Activated naive CD8-positive, alpha-beta T cell treated with anti-CD3 and anti-CD28 coated beads, Interleukin-2, amount 50 U/mL, for 24 hours (primary cell): ENCODE results near the gene TFDP1.
"Not testable (repeated sequence)": the region's sequence is repeated elsewhere in the genome, so short reads cannot be mapped to it uniquely, and the experiment has no call there.

Experiments used
- ATAC-seq: fragments of 150-1000 bp; cut with Tn5 transposase; one replicate; pipeline ENCODE4 v1.10.0; 2021
- DNase-seq: peaks from one replicate; pipeline ENCODE4 v3.0.0; 2021
- H3K27ac Mint-ChIP-seq: one replicate; pipeline ENCODE4 v1.8.0; 2021; ENCODE audit warnings: mild to moderate bottlenecking, mixed read lengths
- H3K27me3 Mint-ChIP-seq: one replicate; pipeline ENCODE4 v1.8.0; 2021; ENCODE audit warnings: mixed read lengths
- H3K36me3 Mint-ChIP-seq: one replicate; pipeline ENCODE4 v1.8.0; 2021; ENCODE audit warnings: low read depth, mixed read lengths
- H3K4me1 Mint-ChIP-seq: one replicate; pipeline ENCODE4 v1.8.0; 2021; ENCODE audit warnings: mixed read lengths
- H3K4me3 Mint-ChIP-seq: one replicate; pipeline ENCODE4 v1.8.0; 2021; ENCODE audit warnings: mild to moderate bottlenecking, moderate library complexity, mixed read lengths
- H3K9me3 Mint-ChIP-seq: one replicate; pipeline ENCODE4 v1.8.0; 2021; ENCODE audit warnings: mixed read lengths

The TFDP1 gene

DNA sequence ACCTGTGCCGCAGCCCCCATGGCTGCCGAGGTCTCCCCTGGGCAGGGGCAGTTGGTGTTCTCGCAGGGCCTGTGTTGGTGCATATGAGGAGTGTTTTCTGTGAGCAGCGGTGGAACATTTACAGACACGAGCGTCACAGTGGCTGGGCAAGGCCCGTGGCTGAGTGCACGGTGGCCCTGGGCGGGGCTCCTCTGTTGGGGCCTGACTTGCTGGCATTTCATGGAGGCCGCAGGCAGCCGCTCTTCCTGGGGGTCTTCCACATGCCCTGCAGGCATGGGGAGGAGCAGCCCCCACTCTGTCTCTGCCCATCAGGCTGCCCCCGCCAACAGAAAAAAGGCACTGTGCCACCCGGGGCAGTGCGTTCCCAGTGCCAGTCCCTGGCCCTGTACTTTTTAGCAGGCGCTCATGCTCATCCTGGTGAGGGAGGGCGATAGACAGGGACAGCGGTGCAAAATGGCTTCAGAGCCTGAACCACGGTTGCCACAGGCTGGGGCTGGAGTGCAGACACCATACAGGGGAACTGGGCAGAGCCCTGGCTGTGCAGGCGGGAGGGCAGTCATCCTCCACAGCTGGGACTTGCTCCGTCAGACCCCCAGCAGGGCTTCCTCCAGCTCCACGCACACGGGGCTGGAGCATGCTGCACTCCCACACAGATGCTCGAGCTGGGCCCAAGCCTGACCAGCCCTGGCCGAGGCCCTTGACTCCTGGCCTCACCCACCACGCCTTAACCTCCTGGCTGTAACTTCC, 23.5 kb downstream of the TFDP1 start:
- no peaks in the 10 kb centered on the region for H3K27me3 Mint-ChIP-seq
- H3K36me3 Mint-ChIP-seq: peaks cover 38% of the 10 kb centered on the region
- no peak for ATAC-seq
- peaks cover 32% of the 10 kb centered on the region for H3K4me1 Mint-ChIP-seq
- H3K27ac Mint-ChIP-seq: no peak overlapping the region
- no peak overlapping the region for H3K4me3 Mint-ChIP-seq
- DNase-seq: no peak
- no peaks in the 10 kb centered on the region for H3K9me3 Mint-ChIP-seq

DNA sequence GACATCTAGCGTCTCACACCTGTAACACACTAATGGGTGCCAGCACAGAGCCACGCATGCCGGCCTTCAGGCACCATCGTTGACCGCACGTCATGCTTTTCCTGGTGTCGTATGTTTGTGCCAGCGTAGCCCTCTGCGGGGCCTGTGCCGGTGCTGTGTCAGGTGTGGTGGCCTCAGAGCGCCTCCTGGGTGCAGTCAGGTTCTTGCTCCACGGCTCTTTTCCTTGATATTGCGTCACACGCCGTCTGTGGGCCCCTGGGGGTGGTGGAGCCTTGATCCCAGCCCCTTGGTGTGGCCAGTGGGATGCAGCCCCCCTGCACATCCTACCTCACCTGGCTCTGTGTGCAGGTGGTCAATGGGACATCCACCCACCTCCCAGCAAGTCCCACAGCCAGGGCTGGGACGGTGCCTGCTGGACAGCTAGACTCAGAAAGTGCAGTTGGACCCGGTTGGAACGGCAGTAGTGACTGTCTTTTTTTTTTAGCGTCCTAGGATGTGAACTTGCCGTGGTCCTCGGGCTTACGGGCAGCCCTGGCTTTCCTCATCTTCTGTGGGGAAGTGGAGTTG, 24.5 kb downstream of the TFDP1 start:
- ATAC-seq: no peak
- no peak overlapping the region for H3K4me3 Mint-ChIP-seq
- H3K4me1 Mint-ChIP-seq: peaks cover 24% of the 10 kb centered on the region
- H3K27ac Mint-ChIP-seq: peak overlapping the region; percentile 42
- no peaks in the 10 kb centered on the region for H3K27me3 Mint-ChIP-seq
- no peaks in the 10 kb centered on the region for H3K9me3 Mint-ChIP-seq
- peaks cover 35% of the 10 kb centered on the region for H3K36me3 Mint-ChIP-seq
- DNase-seq: no peak

DNA sequence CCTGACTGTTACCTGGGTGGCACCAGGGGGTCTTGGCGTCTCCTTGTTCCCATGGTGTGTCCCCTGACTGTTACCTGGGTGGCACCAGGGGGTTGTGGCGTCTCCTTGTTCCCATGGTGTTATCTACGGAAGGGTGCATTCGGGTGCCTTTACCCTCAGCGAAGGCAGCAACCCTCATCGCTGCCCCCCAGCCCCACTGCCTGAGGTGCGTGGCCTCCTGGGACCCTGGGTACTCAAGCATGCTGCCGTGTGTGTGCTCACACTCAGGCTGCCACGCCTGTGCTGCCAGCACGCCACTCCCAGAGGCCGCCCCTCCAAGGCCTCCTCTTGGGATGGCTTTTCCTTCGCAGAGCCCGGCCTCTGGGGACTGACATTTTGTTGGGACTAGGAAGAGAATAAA, 25.1 kb downstream of the TFDP1 start:
- Mint-ChIP-seq H3K36me3 (peaks cover 35% of the 10 kb centered on the region), H3K4me1 (peaks cover 19% of the 10 kb centered on the region), H3K9me3 (no peaks in the 10 kb centered on the region), H3K27me3 (no peaks in the 10 kb centered on the region), H3K4me3 (no peak overlapping the region), H3K27ac (no peak overlapping the region)
- ATAC-seq (no peak), DNase-seq (no peak)

DNA sequence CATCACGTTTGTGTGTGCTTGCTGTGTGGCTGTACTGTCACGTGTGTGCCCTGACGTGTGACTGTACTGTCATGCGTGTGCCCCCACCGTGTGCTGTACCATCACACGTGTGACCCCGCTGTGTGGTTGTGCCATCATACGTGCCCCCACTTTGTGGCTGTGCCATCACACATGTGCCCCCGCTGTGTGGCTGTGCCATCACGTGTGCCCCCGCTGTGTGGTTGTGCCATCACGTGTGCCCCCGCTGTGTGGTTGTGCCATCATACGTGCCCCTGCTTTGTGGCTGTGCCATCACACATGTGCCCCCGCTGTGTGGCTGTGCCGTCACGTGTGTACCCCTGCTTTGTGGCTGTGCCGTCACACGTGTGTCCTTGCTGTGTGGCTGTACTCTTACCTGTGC, 25.7 kb downstream of the TFDP1 start:
- Mint-ChIP-seq H3K4me1 (peaks cover 12% of the 10 kb centered on the region), H3K27me3 (no peaks in the 10 kb centered on the region), H3K4me3 (no peak overlapping the region), H3K27ac (no peak overlapping the region), H3K36me3 (peaks cover 29% of the 10 kb centered on the region), H3K9me3 (no peaks in the 10 kb centered on the region)
- ATAC-seq (no peak), DNase-seq (no peak)

DNA sequence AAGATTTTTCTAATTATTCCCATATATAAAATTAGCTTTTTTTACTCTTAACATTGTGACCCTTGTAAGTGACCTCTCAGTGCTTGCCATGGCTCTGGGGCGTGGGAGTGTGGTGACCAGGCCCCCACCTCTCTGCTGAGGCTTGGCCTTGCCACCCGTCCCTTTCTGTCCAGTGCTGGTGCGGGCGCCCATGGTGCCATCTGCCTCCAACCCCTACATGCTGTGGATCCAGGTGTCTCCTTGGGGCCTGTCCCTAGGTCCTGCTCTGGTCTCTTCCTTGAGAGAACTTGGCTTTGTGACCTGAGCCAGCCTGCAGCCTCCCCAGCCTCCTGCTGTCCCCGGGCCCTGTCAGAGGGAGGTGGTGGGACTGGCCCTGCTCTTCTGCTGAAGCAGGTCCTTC, 27.4 kb downstream of the TFDP1 start:
- Mint-ChIP-seq H3K27me3 (no peaks in the 10 kb centered on the region), H3K9me3 (no peaks in the 10 kb centered on the region), H3K4me3 (no peak overlapping the region), H3K4me1 (peaks cover 11% of the 10 kb centered on the region), H3K36me3 (peaks cover 26% of the 10 kb centered on the region), H3K27ac (no peak overlapping the region)
- ATAC-seq (no peak), DNase-seq (no peak)

DNA sequence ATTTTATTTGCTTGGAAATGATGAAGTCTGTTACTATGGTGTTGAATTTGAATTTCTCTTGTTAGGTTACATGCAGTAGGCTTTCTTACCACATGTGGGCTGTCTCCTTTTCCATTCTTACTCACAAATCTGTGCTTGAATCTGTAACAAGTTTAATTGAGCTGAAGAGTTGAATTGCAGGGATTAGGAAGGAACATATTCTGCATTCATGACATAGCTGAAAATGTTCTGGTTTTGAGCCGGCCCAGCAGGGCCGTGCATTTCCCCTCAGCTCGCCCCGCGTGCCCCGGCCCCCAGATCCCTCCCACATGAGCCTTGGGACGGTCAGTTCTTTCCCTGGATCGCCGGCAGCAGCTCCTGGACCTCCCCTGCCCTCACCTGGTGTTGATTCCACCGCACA, 28.1 kb downstream of the TFDP1 start:
- ATAC-seq (no peak), DNase-seq (no peak)
- H3K27ac Mint-ChIP-seq: no peak overlapping the region
- peaks cover 11% of the 10 kb centered on the region for H3K4me1 Mint-ChIP-seq
- no peaks in the 10 kb centered on the region for H3K27me3 Mint-ChIP-seq
- H3K36me3 Mint-ChIP-seq: peaks cover 26% of the 10 kb centered on the region
- no peak overlapping the region for H3K4me3 Mint-ChIP-seq
- H3K9me3 Mint-ChIP-seq: no peaks in the 10 kb centered on the region

DNA sequence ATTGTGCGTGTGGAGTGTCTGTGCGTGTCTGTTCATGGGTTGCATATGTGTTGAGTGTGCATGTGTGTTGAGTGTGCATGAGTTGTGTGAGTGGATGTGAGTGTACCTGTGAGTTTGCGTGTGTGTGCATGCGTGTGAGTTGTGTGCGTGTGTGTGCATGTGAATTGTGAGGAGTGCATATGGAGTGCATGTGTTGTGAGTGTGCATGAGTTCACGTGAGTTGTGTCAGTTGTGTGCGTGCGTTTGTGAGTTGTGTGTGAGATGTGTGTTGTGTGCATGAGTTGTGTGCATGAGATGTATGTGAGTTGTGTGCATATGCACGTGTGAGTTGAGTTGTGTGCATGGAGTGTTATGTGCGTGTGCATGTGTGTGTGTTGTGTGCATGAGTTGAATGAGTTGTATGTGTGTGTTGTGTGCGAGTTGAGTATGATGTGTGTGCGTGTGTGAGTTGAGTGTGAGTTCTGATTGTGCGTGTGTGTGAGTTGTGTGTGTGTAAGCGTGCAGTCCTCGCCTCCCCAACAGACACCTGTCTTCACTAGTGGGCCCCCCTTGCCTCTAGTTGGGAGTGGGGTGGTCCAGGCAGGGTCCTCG, 29.3 kb downstream of the TFDP1 start:
- Mint-ChIP-seq H3K4me3 (no peak overlapping the region), H3K27ac (no peak overlapping the region), H3K27me3 (no peaks in the 10 kb centered on the region), H3K9me3 (no peaks in the 10 kb centered on the region), H3K36me3 (peaks cover 29% of the 10 kb centered on the region), H3K4me1 (peaks cover 7% of the 10 kb centered on the region)
- DNase-seq: no peak
- ATAC-seq: no peak

DNA sequence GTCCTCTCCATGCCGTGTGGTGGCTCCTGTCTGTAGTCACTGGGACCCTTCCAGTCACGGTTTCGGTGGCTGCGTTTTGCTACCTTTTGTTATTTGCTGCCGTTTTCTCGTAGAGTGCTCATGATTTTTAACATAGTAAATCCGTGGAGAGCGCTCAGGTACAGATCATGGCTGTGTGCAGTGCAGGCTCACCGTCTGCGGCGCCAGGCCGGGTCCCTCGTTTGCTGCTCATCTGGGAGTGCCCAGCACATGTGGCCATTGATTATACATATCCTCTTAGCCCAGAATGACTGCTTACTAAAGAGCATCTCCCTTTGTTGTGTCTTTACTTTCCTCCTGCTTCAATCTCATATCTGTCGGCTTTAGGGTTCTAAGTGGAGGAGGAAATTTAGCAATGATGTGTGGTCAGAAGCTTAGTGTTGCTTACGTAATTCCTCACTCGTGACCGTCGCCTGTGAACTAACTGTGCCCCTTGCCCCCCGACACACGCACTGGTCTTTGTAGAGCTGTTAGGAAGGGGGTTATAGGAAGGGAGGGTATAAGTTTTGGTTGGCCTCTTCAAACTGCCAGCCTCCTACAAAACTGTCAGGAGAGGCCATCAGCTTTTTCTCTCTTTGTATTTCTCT, 31.8 kb downstream of the TFDP1 start:
- peaks cover 22% of the 10 kb centered on the region for H3K36me3 Mint-ChIP-seq
- H3K27me3 Mint-ChIP-seq: no peaks in the 10 kb centered on the region
- ATAC-seq: no peak
- H3K9me3 Mint-ChIP-seq: no peaks in the 10 kb centered on the region
- DNase-seq: no peak
- H3K27ac Mint-ChIP-seq: no peak overlapping the region
- no peak overlapping the region for H3K4me3 Mint-ChIP-seq
- H3K4me1 Mint-ChIP-seq: peaks cover 7% of the 10 kb centered on the region

DNA sequence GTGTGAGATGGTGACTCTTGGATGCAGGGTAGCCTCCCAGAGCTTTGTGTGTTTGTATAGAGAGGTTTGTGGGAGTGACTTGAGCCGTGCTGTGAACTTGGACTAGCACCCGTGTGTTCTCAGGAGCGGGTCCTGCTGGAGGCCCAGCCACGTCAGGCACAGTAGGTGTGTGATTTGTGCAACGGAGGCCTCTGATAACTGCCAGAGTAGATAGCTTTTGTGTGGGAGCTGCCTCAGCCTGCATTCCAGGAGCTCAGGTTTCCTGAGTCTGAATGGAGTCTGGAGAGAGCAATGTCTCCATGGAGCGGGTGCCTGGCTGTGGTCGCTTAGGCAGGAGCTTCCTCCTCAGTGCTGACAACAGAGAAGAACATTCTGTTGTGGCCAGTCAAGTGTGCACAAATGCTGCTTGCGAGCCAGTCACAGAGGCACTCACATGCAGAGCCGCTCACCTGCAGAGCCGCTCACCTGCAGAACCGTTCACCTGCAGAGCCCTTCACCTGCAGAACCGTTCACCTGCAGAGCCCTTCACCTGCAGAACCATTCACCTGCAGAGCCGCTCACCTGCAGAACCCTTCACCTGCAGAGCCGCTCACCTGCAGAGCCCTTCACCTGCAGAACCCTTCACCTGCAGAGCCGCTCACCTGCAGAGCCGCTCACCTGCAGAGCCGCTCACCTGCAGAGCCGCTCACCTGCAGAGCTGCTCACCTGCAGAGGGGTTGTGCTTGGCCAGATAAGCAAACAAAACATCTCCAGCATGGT, 32.6 kb downstream of the TFDP1 start:
- Mint-ChIP-seq H3K36me3 (peaks cover 18% of the 10 kb centered on the region), H3K4me1 (peaks cover 5% of the 10 kb centered on the region), H3K27ac (no peak overlapping the region), H3K9me3 (no peaks in the 10 kb centered on the region), H3K27me3 (no peaks in the 10 kb centered on the region), H3K4me3 (no peak overlapping the region)
- DNase-seq: no peak
- no peak for ATAC-seq

DNA sequence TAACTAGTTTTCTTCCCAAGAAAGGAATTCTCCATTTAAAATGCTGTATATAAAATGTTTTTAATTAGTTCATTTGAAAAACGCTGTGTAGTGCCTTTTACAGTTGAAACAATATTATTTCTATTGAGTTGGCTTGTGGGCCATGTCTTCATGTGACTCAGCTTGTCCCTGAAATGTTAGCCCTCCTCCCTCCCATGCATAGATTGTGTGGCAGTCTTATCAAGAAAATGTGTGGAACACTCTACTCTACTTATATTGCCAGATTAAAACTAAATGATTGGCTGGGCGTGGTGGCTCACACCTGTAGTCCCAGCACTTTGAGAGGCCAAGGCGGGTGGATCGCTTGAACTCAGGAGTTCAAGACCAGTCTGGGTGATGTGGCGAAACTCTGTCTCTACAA, 33.4 kb downstream of the TFDP1 start:
- Mint-ChIP-seq H3K4me3 (no peak overlapping the region), H3K4me1 (no peaks in the 10 kb centered on the region), H3K27me3 (no peaks in the 10 kb centered on the region), H3K36me3 (peaks cover 12% of the 10 kb centered on the region), H3K27ac (no peak overlapping the region), H3K9me3 (no peaks in the 10 kb centered on the region)
- no peak for DNase-seq
- ATAC-seq: no peak

DNA sequence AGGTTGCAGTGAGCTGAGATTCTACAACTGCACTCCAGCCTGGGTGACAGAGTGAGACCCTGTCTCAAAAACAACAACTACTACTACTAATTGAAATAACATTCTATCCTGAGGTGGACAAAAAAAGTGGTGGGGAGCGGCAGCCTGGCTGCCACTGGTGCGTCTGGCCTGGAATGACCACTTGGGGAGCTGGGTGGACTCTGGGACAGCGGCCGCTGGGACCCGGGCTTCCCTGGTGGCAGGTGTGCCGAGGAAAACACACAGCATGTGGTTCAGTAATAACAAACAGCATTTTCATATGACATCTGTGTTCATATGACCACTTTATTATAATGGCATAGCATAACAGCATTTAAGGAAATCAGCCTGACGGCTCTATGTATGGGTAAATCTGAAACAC, 33.9 kb downstream of the TFDP1 start:
- no peak overlapping the region for H3K27ac Mint-ChIP-seq
- H3K9me3 Mint-ChIP-seq: no peaks in the 10 kb centered on the region
- H3K27me3 Mint-ChIP-seq: no peaks in the 10 kb centered on the region
- ATAC-seq (no peak), DNase-seq (no peak)
- H3K4me1 Mint-ChIP-seq: no peaks in the 10 kb centered on the region
- H3K36me3 Mint-ChIP-seq: peaks cover 14% of the 10 kb centered on the region
- no peak overlapping the region for H3K4me3 Mint-ChIP-seq

DNA sequence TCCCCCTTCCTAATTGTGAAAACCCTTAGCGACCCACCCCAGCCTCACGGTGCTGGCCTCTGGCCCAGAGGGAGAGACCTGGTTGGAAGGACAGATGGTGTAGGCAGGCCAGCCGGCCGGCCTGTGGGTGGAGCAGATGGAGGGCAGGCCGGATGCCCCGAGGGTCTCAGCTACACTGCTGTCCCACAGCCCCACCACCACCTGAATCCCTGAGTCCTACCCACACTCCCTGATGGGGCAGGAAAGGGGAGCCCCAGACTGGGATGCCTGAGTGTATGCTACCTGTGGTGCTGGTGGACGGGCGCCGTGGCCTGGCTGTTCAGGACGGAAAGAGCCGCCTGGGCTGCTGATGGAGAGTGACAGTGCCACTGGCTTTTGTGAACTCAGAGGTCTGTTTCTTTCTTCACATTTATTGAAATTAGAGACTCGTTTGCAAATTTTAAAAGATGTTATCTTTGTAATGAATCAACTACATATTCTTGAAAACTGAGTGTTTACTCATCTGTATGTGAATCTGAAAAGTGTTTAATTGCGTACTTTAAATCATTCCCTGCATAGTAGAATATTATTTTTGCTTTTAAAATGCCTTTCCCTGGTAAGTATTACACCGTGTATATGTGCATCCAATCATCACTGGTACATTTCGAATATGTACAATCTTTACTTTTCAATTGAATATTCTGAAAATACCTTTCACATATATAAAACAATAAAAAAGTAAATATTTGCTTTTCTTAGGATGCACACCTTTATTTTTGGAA, 35.7 kb downstream of the TFDP1 start:
- no peak overlapping the region for H3K27ac Mint-ChIP-seq
- H3K4me1 Mint-ChIP-seq: no peaks in the 10 kb centered on the region
- H3K9me3 Mint-ChIP-seq: no peaks in the 10 kb centered on the region
- H3K27me3 Mint-ChIP-seq: no peaks in the 10 kb centered on the region
- ATAC-seq: no peak
- peaks cover 28% of the 10 kb centered on the region for H3K36me3 Mint-ChIP-seq
- DNase-seq: no peak
- H3K4me3 Mint-ChIP-seq: no peak overlapping the region

DNA sequence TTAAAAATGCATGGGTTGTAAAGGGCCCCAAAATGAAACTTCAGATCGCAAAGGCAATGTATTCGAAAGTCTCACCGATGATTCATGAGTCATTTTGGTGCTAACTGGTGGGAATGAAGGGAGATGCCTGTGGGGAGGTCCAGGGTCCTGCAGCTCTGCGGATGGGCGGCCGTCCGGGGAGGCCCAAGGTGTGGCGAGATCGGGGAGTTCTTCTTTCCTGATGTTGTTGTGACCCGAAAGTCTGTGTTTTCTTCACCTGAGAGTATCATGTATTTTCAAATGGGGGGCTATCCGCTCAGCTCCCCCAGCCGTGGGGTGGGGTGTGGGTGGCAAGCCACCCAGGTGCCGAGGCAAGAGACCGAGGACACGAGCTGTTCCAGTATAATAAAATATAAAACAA, 36.5 kb downstream of the TFDP1 start:
- DNase-seq (no peak), ATAC-seq (no peak)
- Mint-ChIP-seq H3K27me3 (no peaks in the 10 kb centered on the region), H3K4me1 (no peaks in the 10 kb centered on the region), H3K4me3 (no peak overlapping the region), H3K36me3 (peaks cover 30% of the 10 kb centered on the region), H3K9me3 (no peaks in the 10 kb centered on the region), H3K27ac (no peak overlapping the region)

DNA sequence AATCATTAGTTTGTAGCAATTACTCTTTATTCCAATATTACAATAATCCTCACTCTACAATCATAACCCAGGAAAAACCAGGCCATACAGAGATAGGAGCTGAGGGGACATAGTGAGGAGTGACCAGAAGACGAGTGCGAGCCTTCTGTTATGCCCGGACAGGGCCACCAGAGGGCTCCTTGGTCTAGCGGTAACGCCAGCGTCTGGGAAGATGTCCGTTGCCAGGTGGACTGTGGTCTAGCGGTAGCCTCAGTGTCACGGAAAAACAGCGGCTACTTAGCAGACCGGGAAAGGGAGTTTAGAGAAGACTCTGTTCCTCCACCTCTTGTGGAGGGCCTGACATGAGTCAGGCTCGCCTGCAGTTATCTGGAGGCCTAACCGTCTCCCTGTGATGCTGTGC, 36.9 kb downstream of the TFDP1 start:
- not testable (repeated sequence) for H3K4me3 Mint-ChIP-seq, ATAC-seq, DNase-seq, H3K4me1 Mint-ChIP-seq, H3K27me3 Mint-ChIP-seq, H3K27ac Mint-ChIP-seq, H3K9me3 Mint-ChIP-seq
- peaks cover 32% of the 10 kb centered on the region for H3K36me3 Mint-ChIP-seq
